Tibial nerve (tissue), 4 donors: ENCODE results near the gene CARHSP1. TPM values are rescaled to one million over a fixed set of nuclear protein-coding genes. Genes with fewer than 3 reads are reported as not detected.

Experiments
- DNase-seq, 2 donors: peaks; one replicate each; pipeline ENCODE4 v3.0.0-alpha.2; 2019; ENCODE audit warnings: low spot score in 2 of 2
- H3K27ac ChIP-seq, 4 donors: fragments of 200-600 bp; sonication (generic) in 3 of 4; one replicate each; pipeline ENCODE4 v1.5.1; 2017 to 2019; ENCODE audit warnings: mild to moderate bottlenecking in 1 of 4
- H3K27me3 ChIP-seq, 2 donors: fragments of 200-600 bp; sonication (generic) in 1 of 2; one replicate each; pipeline versions ENCODE4 v1.5.1 to v1.6.0; 2017 to 2019
- H3K36me3 ChIP-seq, 3 donors: fragments of 200-600 bp; sonication (generic); one replicate each; pipeline ENCODE4 v1.5.1; 2018 to 2019
- H3K4me1 ChIP-seq, 4 donors: fragments of 200-600 bp; sonication (generic) in 3 of 4; one replicate each; pipeline ENCODE4 v1.5.1; 2017 to 2019
- H3K4me3 ChIP-seq, 4 donors: fragments of 200-600 bp; sonication (generic) in 3 of 4; one replicate each; pipeline ENCODE4 v1.5.1; 2017 to 2019; ENCODE audit warnings: mild to moderate bottlenecking in 1 of 4, moderate library complexity in 1 of 4
- H3K9me3 ChIP-seq, 4 donors: fragments of 200-600 bp; sonication (generic) in 3 of 4; one replicate each; pipeline ENCODE4 v1.5.1; 2017 to 2019
- CTCF ChIP-seq, 5 experiments: fragments of 200-600 bp in 3 of 5; fragments of 450-650 bp in 2 of 5; sonication (generic) in 3 of 5; IDR thresholded peaks; one replicate each; pipeline ENCODE4 v1.5.1; 2016 to 2019; ENCODE audit warnings: antibody characterized with exemption in 5 of 5, mild to moderate bottlenecking in 3 of 5, moderate library complexity in 2 of 5
- EP300 ChIP-seq, 2 donors: sonication (generic); formaldehyde crosslinking; IDR thresholded peaks; one replicate each; pipeline ENCODE4 v1.6.1; 2017; ENCODE audit warnings: antibody characterized with exemption in 2 of 2, mild to moderate bottlenecking in 1 of 2
- POLR2A ChIP-seq, 2 donors: fragments of 450-650 bp; IDR thresholded peaks; one replicate each; pipeline ENCODE4 v1.6.1; 2017; ENCODE audit warnings: antibody characterized with exemption in 2 of 2, mild to moderate bottlenecking in 2 of 2, moderate library complexity in 2 of 2
- WGBS, 2 donors: methylation state at CpG; one replicate each; pipeline ENCODE4 v1.1.5; 2018; 5-methylcytosine and 5-hydroxymethylcytosine counted together
- total RNA-seq, 4 donors: library from RNA; depleted of rRNA; stranded (reverse); fragments of >200 nt; gene quantifications; one replicate each; pipeline ENCODE4 v1.1.0, GENCODE V29; 2016

Gene CARHSP1
- total RNA-seq, 4 donors from 2014 or later: 90.6 to 169 (median 160) TPM

GRCh38 chr16:8885674-8886592 is 17.1 kb upstream of the CARHSP1 start:
- WGBS, 2 donors: 13 to 14% methylated on average over 14 to 20 of the region's 20 CpGs

DNA sequence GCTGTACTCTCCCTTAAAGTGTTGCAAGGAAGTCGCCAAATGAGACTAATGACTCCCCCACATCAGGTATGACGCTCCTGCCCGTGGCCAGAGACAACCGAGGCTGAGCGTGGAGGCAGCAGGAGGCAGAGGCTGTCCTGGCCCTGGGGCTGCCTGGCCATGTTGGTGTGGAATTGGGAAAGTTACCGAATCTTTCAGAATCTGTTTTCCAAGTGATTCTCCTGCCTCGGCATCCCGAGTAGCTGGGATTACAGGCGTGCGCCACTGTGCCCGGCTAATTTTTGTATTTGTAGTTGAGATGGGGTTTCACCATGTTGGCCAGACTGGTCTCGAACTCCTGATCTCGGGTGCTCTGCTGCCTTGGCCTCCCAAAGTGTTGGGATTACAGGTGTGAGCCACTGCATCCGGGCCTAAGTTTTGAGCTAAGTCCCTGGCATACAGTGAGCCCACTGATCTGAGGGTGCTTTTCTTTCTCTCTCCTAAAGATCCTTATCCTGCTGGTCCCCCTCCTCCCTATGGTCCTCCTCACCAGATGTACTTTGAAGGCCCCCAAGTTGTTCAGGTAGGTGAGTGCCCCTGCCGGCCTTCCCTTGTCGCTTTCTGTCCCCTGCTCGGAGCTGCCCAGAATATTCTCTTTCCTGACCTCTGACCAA is 14.0 kb upstream of the CARHSP1 start:
- 83 to 87% methylated on average over 17 of the region's 17 CpGs for WGBS, 2 donors
- Histone ChIP-seq H3K9me3 (no peaks in the 10 kb centered on the region), H3K27ac (no peak overlapping the region), H3K4me3 (no peak overlapping the region), H3K27me3 (peaks cover 0 to 35% of the 10 kb centered on the region in 2 donors), H3K4me1 (peaks cover 0 to 33% (median 14%) of the 10 kb centered on the region in 4 donors), H3K36me3 (peaks cover 0 to 7% (median 0%) of the 10 kb centered on the region in 3 donors)
- no peak for DNase-seq
- TF ChIP-seq POLR2A (IDR thresholded peaks at IDR 0.05) (no peak), EP300 (IDR thresholded peaks at IDR 0.05) (no peak), CTCF (IDR thresholded peaks at IDR 0.05) (no peak)

More at GRCh38 chr16:8885674-8886592, 17.1 kb upstream of the CARHSP1 start:
- Histone ChIP-seq H3K9me3 (no peaks in the 10 kb centered on the region), H3K36me3 (peaks cover 0 to 33% (median 0%) of the 10 kb centered on the region in 3 donors), H3K27me3 (peaks cover 0 to 35% of the 10 kb centered on the region in 2 donors), H3K4me3 (no peak overlapping the region), H3K27ac (no peak overlapping the region), H3K4me1 (peaks cover 0 to 21% (median 11%) of the 10 kb centered on the region in 4 donors)
- no peak for DNase-seq
- TF ChIP-seq POLR2A (IDR thresholded peaks at IDR 0.05) (no peak), EP300 (IDR thresholded peaks at IDR 0.05) (no peak)

DNA sequence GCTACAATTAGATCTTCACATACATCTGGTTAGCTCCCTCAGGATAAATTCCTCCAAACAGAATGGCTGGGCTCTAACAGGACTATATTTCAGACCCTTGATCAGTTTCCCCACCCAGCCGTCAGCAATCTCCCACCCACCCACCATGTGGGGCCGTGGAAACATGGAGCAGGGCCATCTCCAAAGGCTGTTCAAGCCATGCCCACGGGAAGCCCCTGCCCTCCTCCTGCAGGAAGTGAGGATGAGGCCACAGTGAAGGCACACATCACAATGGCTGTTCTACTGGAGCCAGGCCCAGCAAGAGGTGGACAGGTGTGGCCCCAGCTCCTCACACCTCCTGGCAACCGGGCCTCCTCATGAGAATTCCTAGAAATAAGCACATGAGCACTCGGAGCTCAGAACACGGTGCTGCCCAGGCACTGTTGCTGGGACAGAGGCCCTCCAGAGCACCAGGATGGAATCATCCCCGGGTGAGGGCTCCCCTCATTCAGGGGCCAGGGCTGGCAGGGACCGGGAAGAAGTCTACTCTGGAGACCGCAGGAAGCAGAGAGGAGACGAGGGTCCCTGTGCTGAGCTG is 13.3 kb upstream of the CARHSP1 start, which contains the start of gene LITAFD:
LITAFD (plus strand) TSS at position 311 of the 577 bp plus-strand sequence. CDS start 2,005 bp downstream, outside the sequence.
- Histone ChIP-seq H3K27me3 (peaks cover 0 to 35% of the 10 kb centered on the region in 2 donors), H3K9me3 (no peaks in the 10 kb centered on the region), H3K27ac (no peak within 1 kb of the TSS), H3K4me3 (no peak within 1 kb of the TSS), H3K4me1 (peaks cover 0 to 33% (median 14%) of the 10 kb centered on the region in 4 donors), H3K36me3 (no peaks in the 10 kb centered on the region)
- DNase-seq: no peak
- no peak for TF ChIP-seq EP300 (IDR thresholded peaks at IDR 0.05)
- TF ChIP-seq CTCF (IDR thresholded peaks at IDR 0.05): no peak
- TF ChIP-seq POLR2A (IDR thresholded peaks at IDR 0.05): no peak
- 67 to 77% methylated on average over 9 of the region's 10 CpGs for WGBS, 2 donors

DNA sequence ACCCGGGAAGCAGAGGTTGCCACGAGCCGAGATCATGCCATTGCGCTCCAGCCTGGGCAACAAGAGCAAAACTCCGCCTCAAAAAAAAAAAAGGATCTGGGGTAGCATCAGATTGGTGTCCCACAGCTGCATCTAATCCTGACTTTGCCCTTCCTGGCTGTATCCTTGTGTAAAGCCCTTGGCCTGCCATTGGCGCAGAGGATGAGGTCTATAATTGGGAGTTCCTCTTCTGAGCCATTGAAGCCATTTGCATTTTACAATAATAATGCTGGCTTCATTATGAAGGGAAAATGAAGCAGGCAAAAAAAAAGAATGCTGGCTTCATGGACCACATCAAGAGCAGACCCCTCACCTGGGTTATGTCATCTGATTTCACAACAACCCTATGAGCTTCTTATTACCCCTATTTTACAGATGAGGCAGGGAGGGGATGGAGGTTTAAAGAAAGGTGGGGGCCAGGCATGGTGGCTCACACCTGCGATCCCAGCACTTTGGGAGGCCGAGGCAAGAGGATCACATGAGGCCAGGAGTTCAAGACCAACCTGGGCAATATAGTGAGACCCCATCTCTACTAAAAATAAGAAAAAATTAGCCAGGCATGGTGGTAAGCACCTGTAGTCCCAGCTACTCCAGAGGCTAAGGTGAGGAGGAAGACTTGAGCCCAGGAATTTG is 12.2 kb upstream of the CARHSP1 start:
- WGBS, 2 donors: 92 to 93% methylated on average over 8 of the region's 8 CpGs
- peaks cover 0 to 35% of the 10 kb centered on the region in 2 donors for H3K27me3 ChIP-seq
- no peak overlapping the region for H3K27ac ChIP-seq
- DNase-seq: no peak
- no peaks in the 10 kb centered on the region for H3K36me3 ChIP-seq
- H3K4me3 ChIP-seq: no peak overlapping the region
- no peak for TF ChIP-seq POLR2A (IDR thresholded peaks at IDR 0.05)
- TF ChIP-seq CTCF (IDR thresholded peaks at IDR 0.05): no peak
- TF ChIP-seq EP300 (IDR thresholded peaks at IDR 0.05): no peak
- peaks cover 0 to 27% (median 8%) of the 10 kb centered on the region in 4 donors for H3K4me1 ChIP-seq
- no peaks in the 10 kb centered on the region for H3K9me3 ChIP-seq

DNA sequence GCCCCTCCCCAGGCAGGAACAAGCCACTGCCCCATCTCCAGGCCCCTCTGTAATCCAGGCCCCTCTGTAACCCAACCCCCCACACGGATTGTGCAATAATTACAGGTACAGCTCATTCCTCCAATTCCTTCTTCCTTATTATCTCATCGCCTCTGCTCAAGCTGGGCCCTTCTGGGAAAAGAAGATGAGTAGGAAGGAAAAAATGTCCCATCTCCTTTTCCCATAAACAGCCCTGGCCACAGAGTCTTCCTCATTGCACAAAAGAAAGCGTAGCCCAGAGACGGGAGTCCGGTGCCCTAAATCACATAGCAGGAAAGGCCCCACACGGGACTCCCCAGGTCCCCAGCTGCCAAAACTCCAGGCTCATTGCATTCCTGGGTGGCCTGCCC is 9.7 kb upstream of the CARHSP1 start:
- Histone ChIP-seq H3K36me3 (no peaks in the 10 kb centered on the region), H3K27me3 (peaks cover 0 to 15% of the 10 kb centered on the region in 2 donors), H3K4me1 (peaks cover 0 to 13% (median 3%) of the 10 kb centered on the region in 4 donors), H3K27ac (peak overlapping the region in 3 of 4 donors; percentile 23 to 61 (median 36)), H3K4me3 (no peak overlapping the region), H3K9me3 (no peaks in the 10 kb centered on the region)
- TF ChIP-seq EP300 (IDR thresholded peaks at IDR 0.05): peak in 1 of 2 donors; percentile 56
- TF ChIP-seq CTCF (IDR thresholded peaks at IDR 0.05): no peak
- 55 to 60% methylated on average over 6 of the region's 6 CpGs for WGBS, 2 donors
- DNase-seq: peak in 1 of 2 donors; percentile 40
